Sigmoid colon (tissue), 4 donors: ENCODE results near the gene SELENOM.

Experiments used
- EP300 ChIP-seq, 4 donors: sonication (generic); formaldehyde crosslinking; IDR thresholded peaks; one replicate each; pipeline ENCODE4 v1.6.1; 2017; ENCODE audit warnings: antibody characterized with exemption in 4 of 4
- POLR2A ChIP-seq, 2 donors: fragments of 450-650 bp; IDR thresholded peaks; one replicate each; pipeline ENCODE4 v1.6.1; 2016; ENCODE audit warnings: antibody characterized with exemption in 2 of 2, mild to moderate bottlenecking in 2 of 2, moderate library complexity in 2 of 2
- POLR2AphosphoS5 ChIP-seq, 4 donors: sonication (generic); formaldehyde crosslinking; IDR thresholded peaks; one replicate each; pipeline ENCODE4 v1.6.1; 2017; ENCODE audit warnings: antibody characterized with exemption in 4 of 4
- TF ChIP-seq, protein P1 (sequence below), 4 experiments: fragments of 450-650 bp in 3 of 4; fragments of 200-600 bp in 1 of 4; IDR thresholded peaks; one replicate each; pipeline ENCODE4 v1.5.1; 2016 to 2019; ENCODE audit warnings: antibody characterized with exemption in 4 of 4, mild to moderate bottlenecking in 3 of 4, moderate library complexity in 2 of 4

DNA sequence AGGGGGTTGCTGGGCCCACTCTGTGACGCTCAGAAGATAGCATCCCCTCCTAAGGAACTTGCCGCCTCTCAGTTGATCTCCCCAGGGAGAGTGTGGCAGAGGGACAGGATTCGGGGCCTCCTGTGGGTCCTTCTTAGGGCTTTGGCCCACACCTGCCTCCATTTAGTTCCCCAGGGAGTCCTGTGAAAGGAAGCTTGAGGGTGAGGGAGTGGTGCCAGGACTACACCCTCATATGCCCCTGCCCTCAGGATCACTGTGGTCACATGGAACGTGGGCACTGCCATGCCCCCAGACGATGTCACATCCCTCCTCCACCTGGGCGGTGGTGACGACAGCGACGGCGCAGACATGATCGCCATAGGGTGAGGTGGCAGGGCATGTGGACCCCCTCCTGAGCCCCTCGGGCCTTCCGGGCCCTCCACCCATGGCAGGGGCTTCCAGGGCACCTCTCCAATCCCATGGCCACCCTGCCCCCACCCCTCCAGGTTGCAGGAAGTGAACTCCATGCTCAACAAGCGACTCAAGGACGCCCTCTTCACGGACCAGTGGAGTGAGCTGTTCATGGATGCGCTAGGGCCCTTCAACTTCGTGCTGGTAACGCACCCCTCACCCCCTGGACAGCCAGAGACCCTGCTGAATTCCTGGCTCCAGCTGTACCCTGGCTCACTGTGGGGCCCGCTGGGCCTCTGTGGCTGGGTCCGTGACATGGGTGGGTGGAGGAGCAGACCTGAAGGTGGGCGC is 18.9 kb upstream of the SELENOM start:
- TF ChIP-seq, protein P1, sequence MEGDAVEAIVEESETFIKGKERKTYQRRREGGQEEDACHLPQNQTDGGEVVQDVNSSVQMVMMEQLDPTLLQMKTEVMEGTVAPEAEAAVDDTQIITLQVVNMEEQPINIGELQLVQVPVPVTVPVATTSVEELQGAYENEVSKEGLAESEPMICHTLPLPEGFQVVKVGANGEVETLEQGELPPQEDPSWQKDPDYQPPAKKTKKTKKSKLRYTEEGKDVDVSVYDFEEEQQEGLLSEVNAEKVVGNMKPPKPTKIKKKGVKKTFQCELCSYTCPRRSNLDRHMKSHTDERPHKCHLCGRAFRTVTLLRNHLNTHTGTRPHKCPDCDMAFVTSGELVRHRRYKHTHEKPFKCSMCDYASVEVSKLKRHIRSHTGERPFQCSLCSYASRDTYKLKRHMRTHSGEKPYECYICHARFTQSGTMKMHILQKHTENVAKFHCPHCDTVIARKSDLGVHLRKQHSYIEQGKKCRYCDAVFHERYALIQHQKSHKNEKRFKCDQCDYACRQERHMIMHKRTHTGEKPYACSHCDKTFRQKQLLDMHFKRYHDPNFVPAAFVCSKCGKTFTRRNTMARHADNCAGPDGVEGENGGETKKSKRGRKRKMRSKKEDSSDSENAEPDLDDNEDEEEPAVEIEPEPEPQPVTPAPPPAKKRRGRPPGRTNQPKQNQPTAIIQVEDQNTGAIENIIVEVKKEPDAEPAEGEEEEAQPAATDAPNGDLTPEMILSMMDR (IDR thresholded peaks at IDR 0.05): no peak
- TF ChIP-seq POLR2A (IDR thresholded peaks at IDR 0.05) (no peak), POLR2AphosphoS5 (IDR thresholded peaks at IDR 0.05) (no peak), EP300 (IDR thresholded peaks at IDR 0.05) (no peak)
